ENCODE results near the gene WWOX. TPM values are rescaled to one million over a fixed set of nuclear protein-coding genes. Genes with fewer than 3 reads are reported as not detected.

The WWOX gene
- total and polyA plus RNA-seq, 2 of the 13 experiments (the other 11 are each of a cell fraction or from before 2014, with no cell fraction given): 9.1 to 37.4 TPM

- TF ChIP-seq, protein P1, sequence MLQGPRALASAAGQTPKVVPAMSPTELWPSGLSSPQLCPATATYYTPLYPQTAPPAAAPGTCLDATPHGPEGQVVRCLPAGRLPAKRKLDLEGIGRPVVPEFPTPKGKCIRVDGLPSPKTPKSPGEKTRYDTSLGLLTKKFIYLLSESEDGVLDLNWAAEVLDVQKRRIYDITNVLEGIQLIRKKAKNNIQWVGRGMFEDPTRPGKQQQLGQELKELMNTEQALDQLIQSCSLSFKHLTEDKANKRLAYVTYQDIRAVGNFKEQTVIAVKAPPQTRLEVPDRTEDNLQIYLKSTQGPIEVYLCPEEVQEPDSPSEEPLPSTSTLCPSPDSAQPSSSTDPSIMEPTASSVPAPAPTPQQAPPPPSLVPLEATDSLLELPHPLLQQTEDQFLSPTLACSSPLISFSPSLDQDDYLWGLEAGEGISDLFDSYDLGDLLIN (CRISPR knock-in tag; IDR thresholded peaks at IDR 0.05; ENCODE audit: borderline replicate concordance): no peak
- TF ChIP-seq ATF7-NPFF (CRISPR knock-in tag; IDR thresholded peaks at IDR 0.05; ENCODE audit: low read depth) (no peak), SNAPC5 (CRISPR knock-in tag; IDR thresholded peaks at IDR 0.05; ENCODE audit: borderline replicate concordance) (no peak), ZNF720 (CRISPR knock-in tag; IDR thresholded peaks at IDR 0.05) (no peak), ZEB1 (IDR thresholded peaks at IDR 0.05; ENCODE audit: insufficient replicate concordance, low read depth) (no peak), ZNF383 (CRISPR knock-in tag; IDR thresholded peaks at IDR 0.05; ENCODE audit: borderline replicate concordance) (no peak), TOE1 (CRISPR knock-in tag; IDR thresholded peaks at IDR 0.05) (no peak)
Observed at GRCh38 chr16:78283548-78284251, 184.2 kb downstream of the WWOX start (continued).

DNA sequence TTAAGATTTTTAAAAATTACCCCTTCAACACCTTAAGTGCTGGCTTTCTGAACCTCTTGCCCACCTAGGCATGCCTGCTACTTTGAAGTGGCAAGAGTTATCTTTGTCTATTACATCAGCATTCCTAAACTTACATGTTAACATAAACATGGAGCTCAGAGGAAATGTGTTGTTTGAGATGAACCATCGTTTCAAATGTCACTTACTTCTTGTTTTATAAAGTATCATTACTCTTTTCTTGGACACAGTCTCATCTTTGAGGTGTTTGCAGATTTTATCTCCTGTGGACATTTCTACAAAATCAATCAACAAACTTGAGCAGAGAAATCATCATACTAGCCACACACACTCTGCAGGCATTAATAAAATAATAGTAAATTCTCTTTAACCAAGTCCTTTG, 184.9 kb downstream of the WWOX start:
- ATAC-seq (no peak), DNase-seq (ENCODE audit: low spot score) (no peak), FAIRE-seq (no peak)
- POLR2A ChIA-PET: interaction anchor here (1.1 to 1.4 kb wide), 3 partner anchors 9 to 150 kb away, joined by 5 to 12 read pairs (median 6); no protein-coding TSS in a partner anchor
- Histone ChIP-seq H3K4me2 (ENCODE audit: low read depth, low read length) (0 out of 2 replicates have a peak overlapping the region, but pooled peaks have one; percentile 13), H3K27ac (ENCODE audit: extremely low read length, insufficient read depth, low read length) (peak overlapping the region; percentile 49), H3K4me3 (replicated peaks in 1 of 3; ENCODE audit: insufficient read depth in 1 of 3, low read depth in 2 of 3, low read length in 3 of 3) (no peak overlapping the region), H4K20me1 (ENCODE audit: insufficient read depth, low read length) (no peaks in the 10 kb centered on the region), H3K4me1 (ENCODE audit: insufficient read depth, low read length) (peaks cover 27% of the 10 kb centered on the region), H3K27me3 (ENCODE audit: control insufficient read depth in 1 of 2, insufficient read depth in 2 of 2, low read length in 2 of 2) (no peaks in the 10 kb centered on the region), H3K79me2 (ENCODE audit: insufficient read depth, low read length) (no peaks in the 10 kb centered on the region), H3K36me3 (replicated peaks in 1 of 2; ENCODE audit: control insufficient read depth in 1 of 2, insufficient read depth in 2 of 2, low read length in 2 of 2) (no peaks in the 10 kb centered on the region), H3K9me3 (ENCODE audit: low read length) (no peaks in the 10 kb centered on the region), H2AFZ (ENCODE audit: low read length) (peak overlapping the region; percentile 24), H3K9ac (ENCODE audit: insufficient read depth, low read depth, low read length) (no peak overlapping the region)
- 62% methylated on average over 1 of the region's 1 CpG for WGBS (ENCODE audit: low lambda C conversion rate)
- CTCF ChIA-PET (ENCODE audit: low intra/inter-chr PET ratio, low total read pairs): no interaction called here
- intact Hi-C loops (cut with micrococcal nuclease; ENCODE audit: unreplicated experiment) (no loop called here), in situ Hi-C loops (cut with HindIII; ENCODE audit: extremely low pct_ligation_motif_present, low pct_unique_long_range_greater_than_20kb) (no loop called here)
- no TSS peak for BruUV-seq (replicated peaks)
- peak; percentile 12; the same call in 1 of the 2 replicates for TF ChIP-seq TCF7 (IDR thresholded peaks at IDR 0.05; ENCODE audit: low read depth)
- no peak for TF ChIP-seq THRA (CRISPR knock-in tag; IDR thresholded peaks at IDR 0.05; ENCODE audit: borderline replicate concordance)
- no peak for TF ChIP-seq KLF15 (CRISPR knock-in tag; IDR thresholded peaks at IDR 0.05; ENCODE audit: borderline replicate concordance)
- 0 out of 2 replicates have a peak, but pooled peaks have one; percentile 3 for TF ChIP-seq ZNF615 (CRISPR knock-in tag; IDR thresholded peaks at IDR 0.05; ENCODE audit: borderline replicate concordance)
- TF ChIP-seq ZNF3 (CRISPR knock-in tag; IDR thresholded peaks at IDR 0.05): peak; percentile 23; the same call in 1 of the 2 replicates
